WTC11 (cell line): ENCODE measurements around the gene RNF19B. TPM values are rescaled to one million over a fixed set of nuclear protein-coding genes. Genes with fewer than 3 reads are reported as not detected.

Source experiments
- ATAC-seq: fragments of 200-7000 bp; cut with Tn5 transposase; 2 replicates; pipeline ENCODE4 v1.10.0; 2021; ENCODE audit warnings: mild to moderate bottlenecking, moderate library complexity
- CTCF ChIA-PET: fragments of 300-600 bp; sonication (Branson Sonifier 250); formaldehyde crosslinking; loops from one replicate; lab custom pipeline; 2021; ENCODE audit warnings: antibody characterized with exemption; lab: Charles Lee
- POLR2A ChIA-PET: fragments of 350-600 bp; sonication (Branson Sonifier 250); formaldehyde crosslinking; loops from one replicate; lab custom pipeline; 2021; ENCODE audit warnings: antibody characterized with exemption; lab: Charles Lee
- DNase-seq: peaks from one replicate; pipeline ENCODE4 v3.0.0; 2021; ENCODE audit warnings: low spot score
- H3K27ac Mint-ChIP-seq: 2 replicates; pipeline ENCODE4 v1.8.0; 2021; ENCODE audit warnings: mixed read lengths
- H3K27me3 Mint-ChIP-seq: 2 replicates; pipeline ENCODE4 v1.8.0; 2021; ENCODE audit warnings: low read depth, mild to moderate bottlenecking, moderate library complexity, mixed read lengths
- H3K36me3 Mint-ChIP-seq: 2 replicates; pipeline ENCODE4 v1.8.0; 2021; ENCODE audit warnings: mixed read lengths
- H3K4me1 Mint-ChIP-seq: 2 replicates; pipeline ENCODE4 v1.8.0; 2022; ENCODE audit warnings: mixed read lengths
- H3K4me3 Mint-ChIP-seq: 2 replicates; pipeline ENCODE4 v1.8.0; 2021; ENCODE audit warnings: mild to moderate bottlenecking, moderate library complexity, mixed read lengths
- H3K9me3 Mint-ChIP-seq: 2 replicates; pipeline ENCODE4 v1.8.0; 2021; ENCODE audit warnings: mixed read lengths
- AFF4 ChIP-seq: sonication (generic); formaldehyde crosslinking; IDR thresholded peaks from 2 replicates; pipeline ENCODE4 v1.8.1; 2023; ENCODE audit warnings: mild to moderate bottlenecking, missing genetic modification reagents, borderline replicate concordance
- ATF6 ChIP-seq: sonication (generic); formaldehyde crosslinking; IDR thresholded peaks from 2 replicates; pipeline ENCODE4 v1.8.1; 2023; ENCODE audit warnings: mild to moderate bottlenecking, missing genetic modification reagents
- ERG ChIP-seq: fragments of 250-450 bp; sonication (Bioruptor Pico); IDR thresholded peaks from 2 replicates; pipeline ENCODE4 v1.8.0; 2021; ENCODE audit warnings: mild to moderate bottlenecking
- ETV6 ChIP-seq: sonication (generic); formaldehyde crosslinking; IDR thresholded peaks from 2 replicates; pipeline ENCODE4 v1.8.1; 2022; ENCODE audit warnings: mild to moderate bottlenecking, missing genetic modification reagents
- JUN ChIP-seq: sonication (generic); formaldehyde crosslinking; IDR thresholded peaks from 2 replicates; pipeline ENCODE4 v1.8.0; 2023; ENCODE audit warnings: mild to moderate bottlenecking, missing genetic modification reagents
- MXD4 ChIP-seq: fragments of 250-450 bp; sonication (Bioruptor Pico); IDR thresholded peaks from 2 replicates; pipeline ENCODE4 v1.8.0; 2021; ENCODE audit warnings: mild to moderate bottlenecking, moderate library complexity, borderline replicate concordance
- ZNF425 ChIP-seq: fragments of 250-450 bp; sonication (Bioruptor Pico); conservative IDR thresholded peaks from 2 replicates; pipeline ENCODE4 v1.9.0; 2021; ENCODE audit warnings: mild to moderate bottlenecking
- ZNF532 ChIP-seq: fragments of 250-450 bp; sonication (Bioruptor Pico); IDR thresholded peaks from 2 replicates; pipeline ENCODE4 v1.9.0; 2021; ENCODE audit warnings: mild to moderate bottlenecking, borderline replicate concordance
- total RNA-seq: library from RNA; stranded (reverse); gene quantifications from 3 replicates; pipeline ENCODE4 v1.2.3, GENCODE V29; 2021

The RNF19B gene
- total RNA-seq, 1 experiment from 2014 or later = 21.9 TPM

- Mint-ChIP-seq H3K36me3 (no peaks in the 10 kb centered on the region), H3K9me3 (no peaks in the 10 kb centered on the region), H3K4me3 (no peak overlapping the region), H3K27me3 (peaks cover 81% of the 10 kb centered on the region), H3K27ac (no peak overlapping the region), H3K4me1 (peaks cover 11% of the 10 kb centered on the region)
- DNase-seq = no peak
- CTCF ChIA-PET = interaction anchor here (0.5 to 4.6 kb wide), 33 partner anchors 8 to 490 kb away, joined by 3 to 93 read pairs (median 4); partner anchors contain the start of genes AZIN2, FNDC5 and RBBP4
- POLR2A ChIA-PET = interaction anchor here (0.6 to 1.4 kb wide), 2 partner anchors 15 to 40 kb away, joined by 3 read pairs; no protein-coding TSS in a partner anchor
- no peak for TF ChIP-seq JUN (CRISPR knock-in tag)
- no peak for TF ChIP-seq AFF4 (CRISPR knock-in tag)
- TF ChIP-seq ATF6 (CRISPR knock-in tag) = no peak
- TF ChIP-seq ZNF532 (CRISPR knock-in tag) = no peak
- no peak for TF ChIP-seq ERG (CRISPR knock-in tag)
- no peak for TF ChIP-seq ETV6
- TF ChIP-seq MXD4 (CRISPR knock-in tag) = no peak
- TF ChIP-seq ZNF425 (CRISPR knock-in tag) = no peak
- ATAC-seq = no peak
These were observed 77.7 kb downstream of the RNF19B start for GRCh38 chr1:32886828-32887414.

Other genes starting within 250 kb of the RNF19B start
- 142 to 197 TPM (median 154 TPM) in 3 replicates for gene YARS1, start 147.5 kb downstream of the RNF19B start, total RNA-seq
- 62.9 to 73.2 TPM (median 70.2 TPM) in 3 replicates for gene S100PBP, start 147.2 kb downstream of the RNF19B start, total RNA-seq
- gene FNDC5, start 93.9 kb downstream of the RNF19B start, total RNA-seq = 1.2 to 1.6 TPM (median 1.4 TPM) in 3 replicates
- 1.5 to 2.2 TPM (median 1.9 TPM) in 3 replicates for gene HPCA, start 78.3 kb downstream of the RNF19B start, total RNA-seq
- 20.7 to 29.0 TPM (median 24.9 TPM) in 3 replicates for gene TMEM54, start 63.4 kb downstream of the RNF19B start, total RNA-seq
- 124 to 132 TPM (median 130 TPM) in 3 replicates for gene AK2, start 72.1 kb upstream of the RNF19B start, total RNA-seq
- 0.89 to 1.7 TPM (median 1.1 TPM) in 3 replicates for gene AZIN2, start 116.3 kb upstream of the RNF19B start, total RNA-seq
- gene TRIM62, start 217.2 kb upstream of the RNF19B start, total RNA-seq = 10.7 to 13.6 TPM (median 11.0 TPM) in 3 replicates